Measurements from ENCODE around the gene ADARB1. TPM values are rescaled to one million over a fixed set of nuclear protein-coding genes. Genes with fewer than 3 reads are reported as not detected.

Gene ADARB1
- total and polyA plus RNA-seq, 9 of the 15 experiments (the other 6 are each of a cell fraction or from before 2014, with no cell fraction given) = 6.7 to 16.0 (median 8.3) TPM

- no peak overlapping the region for H2AFZ ChIP-seq (ENCODE audit: low read depth, low read length)
- in situ Hi-C loops (cut with MboI) = no loop called here
- TF ChIP-seq PREB (CRISPR knock-in tag; IDR thresholded peaks at IDR 0.05) (no peak), PPARD (CRISPR knock-in tag; IDR thresholded peaks at IDR 0.05) (no peak), FOS (IDR thresholded peaks at IDR 0.05; ENCODE audit: extremely low read depth, insufficient read length) (no peak), SMAD1 (IDR thresholded peaks at IDR 0.05; ENCODE audit: low read depth, low read length, partially characterized antibody) (no peak), ZNF717 (CRISPR knock-in tag; IDR thresholded peaks at IDR 0.05) (no peak), NFRKB (IDR thresholded peaks at IDR 0.05; ENCODE audit: low read depth) (no peak), MEF2A (IDR thresholded peaks at IDR 0.05; ENCODE audit: control insufficient read depth, low read depth, low read length) (no peak)
- POLR2A ChIA-PET = no interaction called here
- WGBS (ENCODE audit: insufficient coverage, low coverage, missing lambda C conversion rate) = 31% methylated on average over 2 of the region's 2 CpGs
- no peak overlapping the region for H3K27ac ChIP-seq (ENCODE audit: extremely low read depth, low read depth, low read length)
- H3K9me1 ChIP-seq (ENCODE audit: control insufficient read depth, insufficient read depth, low read length) = no peaks in the 10 kb centered on the region
- DNase-seq (ENCODE audit: extremely low read depth in 1 of 4, low spot score in 3 of 4) (no peak), ATAC-seq (no peak), FAIRE-seq (no peak)
- intact Hi-C loops (cut with micrococcal nuclease) = no loop called here
- no peaks in the 10 kb centered on the region for H4K20me1 ChIP-seq (replicated peaks; ENCODE audit: control insufficient read depth, insufficient read depth, low read length)
- peaks cover 0 to 3% of the 10 kb centered on the region in 2 experiments; a peak in 1 of 5 replicates for H3K4me1 ChIP-seq (replicated peaks in 1 of 2; ENCODE audit: control insufficient read depth in 2 of 2, insufficient read depth in 2 of 2, low read length in 2 of 2)
- CTCF ChIA-PET (ENCODE audit: low intra/inter-chr PET ratio) = no interaction called here
- H3K4me2 ChIP-seq (ENCODE audit: insufficient read depth, low read length) = no peak overlapping the region
- H3K9ac ChIP-seq (ENCODE audit: insufficient read depth in 1 of 2, low read depth in 2 of 2, low read length in 2 of 2) = no peak overlapping the region
- no TSS peak for BruUV-seq (replicated peaks)
- H3K9me3 ChIP-seq (replicated peaks; ENCODE audit: control insufficient read depth, insufficient read depth, low read depth, low read length) = peaks cover 12% of the 10 kb centered on the region
- H3K27me3 ChIP-seq (ENCODE audit: control insufficient read depth in 2 of 2, insufficient read depth in 2 of 2, low read length in 2 of 2) = peaks cover 0 to 20% of the 10 kb centered on the region in 2 experiments; a peak in 3 of 5 replicates
- no peak overlapping the region for H3K4me3 ChIP-seq
- no peaks in the 10 kb centered on the region for H3K79me2 ChIP-seq (ENCODE audit: control insufficient read depth, insufficient read depth, low read length)
- peaks cover 4% of the 10 kb centered on the region; the same call in 1 of the 3 replicates for H3K36me3 ChIP-seq (ENCODE audit: control insufficient read depth, insufficient read depth, low read length)
Measured at GRCh38 chr21:45183852-45184251, 109.5 kb downstream of the ADARB1 start.

All from K562 (cell line).